Liver (tissue), 3 donors: ENCODE data around the gene DNAAF5.

Experiments used
- CTCF ChIP-seq: fragments of 150-350 bp; IDR thresholded peaks from 2 replicates; pipeline ENCODE4 v1.5.1; 2017; ENCODE audit warnings: improper control_type of control experiment, low read depth, low read length; ENCODE audit not compliant: missing input control
- EGR1 ChIP-seq, 2 donors: IDR thresholded peaks; 2 replicates each; pipeline ENCODE4 v1.6.1; 2016 to 2018; ENCODE audit warnings: antibody characterized with exemption in 2 of 2, low read depth in 2 of 2
- FOXA2 ChIP-seq: IDR thresholded peaks from 2 replicates; pipeline ENCODE4 v1.6.1; 2016; ENCODE audit warnings: antibody characterized with exemption
- RXRA ChIP-seq, 2 donors: IDR thresholded peaks; 2 replicates each; pipeline ENCODE4 v1.6.1; 2017 to 2018; ENCODE audit warnings: antibody characterized with exemption in 2 of 2, mild to moderate bottlenecking in 1 of 2
- SP1 ChIP-seq: IDR thresholded peaks from 2 replicates; pipeline ENCODE4 v1.6.1; 2018; ENCODE audit warnings: antibody characterized with exemption, mild to moderate bottlenecking
- TAF1 ChIP-seq: conservative IDR thresholded peaks from 2 replicates; pipeline ENCODE4 v1.6.1; 2016; ENCODE audit warnings: antibody characterized with exemption, mild to moderate bottlenecking
- YY1 ChIP-seq: IDR thresholded peaks from 2 replicates; pipeline ENCODE4 v1.6.1; 2016; ENCODE audit warnings: antibody characterized with exemption, mild to moderate bottlenecking
- ZBTB33 ChIP-seq: IDR thresholded peaks from 2 replicates; pipeline ENCODE4 v1.6.1; 2016; ENCODE audit warnings: antibody characterized with exemption
- donor health status: healthy.
- donor health status: healthy.

GRCh38 chr7:781186-781849 is 54.8 kb downstream of the DNAAF5 start:
- TF ChIP-seq CTCF = no peak
- no peak for TF ChIP-seq YY1
- TF ChIP-seq FOXA2 = no peak
- no peak for TF ChIP-seq SP1
- TF ChIP-seq ZBTB33 = no peak
- TF ChIP-seq TAF1 = no peak
- no peak for TF ChIP-seq RXRA (IDR thresholded peaks at IDR 0.05)
- no peak for TF ChIP-seq EGR1 (IDR thresholded peaks at IDR 0.05; ENCODE audit: low read depth in 2 of 2)
